GM12873 (cell line): ENCODE measurements around the gene CLEC2B.

ENCODE experiments used
- TF ChIP-seq, protein P1 (sequence below): IDR thresholded peaks from 2 replicates; pipeline ENCODE4 v1.5.1; 2012; ENCODE audit warnings: low read depth, mild to moderate bottlenecking, moderate library complexity, low read length, control low read depth; ENCODE audit not compliant: insufficient read depth; ENCODE audit errors: missing control alignments

The CLEC2B gene

DNA sequence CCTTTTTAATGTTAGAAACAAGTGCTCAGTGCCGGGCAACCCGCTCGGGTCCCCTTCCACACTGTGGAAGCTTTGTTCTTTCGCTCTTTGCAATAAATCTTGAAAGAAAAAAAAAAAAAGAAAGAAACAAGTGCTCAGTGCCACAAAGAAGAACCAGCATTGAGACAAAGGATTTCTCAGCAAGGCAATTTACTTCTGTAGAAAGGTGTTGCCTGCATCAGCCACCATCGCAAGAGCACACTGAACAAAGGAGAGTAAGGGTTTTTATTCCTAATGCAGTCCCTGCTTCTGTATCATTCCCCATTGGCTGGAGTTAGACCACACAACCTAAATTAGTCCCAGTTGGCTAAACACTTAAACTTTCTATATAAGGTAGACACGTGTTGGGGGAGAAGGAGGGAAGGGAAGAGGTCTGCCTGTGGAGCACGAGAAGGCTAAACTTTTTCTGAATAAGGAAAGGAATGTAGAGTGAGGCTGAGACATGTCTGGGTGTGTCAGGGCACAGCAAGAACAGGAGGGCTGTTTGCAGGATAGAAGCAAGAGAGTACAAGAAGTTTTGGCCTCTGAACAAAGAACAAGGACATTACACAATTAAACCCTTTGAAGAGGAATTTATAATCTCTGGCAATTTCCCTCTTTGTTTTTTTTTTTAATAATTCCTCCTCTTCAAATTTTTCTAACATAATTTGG lies 33.5 kb upstream of the CLEC2B start:
- TF ChIP-seq, protein P1, sequence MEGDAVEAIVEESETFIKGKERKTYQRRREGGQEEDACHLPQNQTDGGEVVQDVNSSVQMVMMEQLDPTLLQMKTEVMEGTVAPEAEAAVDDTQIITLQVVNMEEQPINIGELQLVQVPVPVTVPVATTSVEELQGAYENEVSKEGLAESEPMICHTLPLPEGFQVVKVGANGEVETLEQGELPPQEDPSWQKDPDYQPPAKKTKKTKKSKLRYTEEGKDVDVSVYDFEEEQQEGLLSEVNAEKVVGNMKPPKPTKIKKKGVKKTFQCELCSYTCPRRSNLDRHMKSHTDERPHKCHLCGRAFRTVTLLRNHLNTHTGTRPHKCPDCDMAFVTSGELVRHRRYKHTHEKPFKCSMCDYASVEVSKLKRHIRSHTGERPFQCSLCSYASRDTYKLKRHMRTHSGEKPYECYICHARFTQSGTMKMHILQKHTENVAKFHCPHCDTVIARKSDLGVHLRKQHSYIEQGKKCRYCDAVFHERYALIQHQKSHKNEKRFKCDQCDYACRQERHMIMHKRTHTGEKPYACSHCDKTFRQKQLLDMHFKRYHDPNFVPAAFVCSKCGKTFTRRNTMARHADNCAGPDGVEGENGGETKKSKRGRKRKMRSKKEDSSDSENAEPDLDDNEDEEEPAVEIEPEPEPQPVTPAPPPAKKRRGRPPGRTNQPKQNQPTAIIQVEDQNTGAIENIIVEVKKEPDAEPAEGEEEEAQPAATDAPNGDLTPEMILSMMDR = no peak

DNA sequence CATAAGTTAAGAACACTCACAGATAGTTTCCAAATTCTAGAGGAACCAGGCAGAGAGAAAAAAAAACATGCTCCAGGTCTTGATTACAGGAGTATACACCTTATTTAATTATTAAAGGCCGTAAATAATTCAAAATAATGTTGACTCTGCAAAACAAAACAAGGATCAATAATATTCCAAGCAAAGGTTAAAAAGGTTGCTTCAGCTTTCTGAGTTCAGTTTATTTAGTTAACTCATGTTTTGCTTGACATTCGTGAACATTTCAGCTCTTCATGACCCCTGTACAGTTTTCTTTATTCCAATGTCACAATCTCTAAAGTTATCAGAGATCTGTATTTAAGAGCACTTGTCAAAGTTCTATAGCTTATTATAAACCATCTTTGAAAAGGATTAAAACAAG lies 31.8 kb upstream of the CLEC2B start:
- TF ChIP-seq, protein P1 = no peak

DNA sequence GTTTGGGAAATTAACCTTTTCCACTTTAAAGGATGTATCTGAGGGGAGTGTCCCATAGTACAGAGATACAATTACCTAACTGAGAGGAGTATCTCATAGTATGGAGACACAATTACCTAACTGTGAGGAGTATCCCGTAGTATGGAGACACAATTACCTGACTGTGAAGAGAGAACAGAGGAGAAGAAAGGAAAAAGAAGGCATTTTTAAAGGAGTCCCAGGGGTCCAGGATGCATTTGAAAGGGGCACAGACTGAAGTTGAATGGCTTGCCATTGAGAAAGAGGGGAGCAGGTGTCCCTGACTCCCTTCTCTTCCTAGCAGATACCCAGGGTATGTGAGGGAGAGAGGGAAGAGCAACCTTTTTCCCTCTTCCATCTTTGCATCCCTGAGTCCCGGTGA lies 30.1 kb upstream of the CLEC2B start:
- TF ChIP-seq, protein P1 = no peak

DNA sequence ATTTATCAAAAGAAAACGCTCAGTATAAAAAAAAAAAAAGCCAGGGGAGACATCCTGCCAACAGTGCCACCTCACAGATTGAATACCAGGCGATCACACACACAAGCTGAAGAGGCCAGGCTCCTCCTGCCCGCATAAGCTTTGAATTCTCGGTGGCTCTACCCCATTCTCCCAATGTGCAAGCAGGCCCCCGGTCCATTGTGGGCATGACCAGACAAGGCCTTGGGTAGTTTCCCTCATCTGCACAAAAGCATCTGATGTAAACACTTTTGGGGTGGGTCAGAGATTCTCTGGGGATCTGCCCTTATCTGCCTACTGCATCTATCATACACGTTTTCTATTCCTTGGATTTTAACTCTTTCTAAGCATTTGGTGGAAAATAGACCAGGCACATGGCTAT lies 28.4 kb upstream of the CLEC2B start:
- TF ChIP-seq, protein P1 = no peak

DNA sequence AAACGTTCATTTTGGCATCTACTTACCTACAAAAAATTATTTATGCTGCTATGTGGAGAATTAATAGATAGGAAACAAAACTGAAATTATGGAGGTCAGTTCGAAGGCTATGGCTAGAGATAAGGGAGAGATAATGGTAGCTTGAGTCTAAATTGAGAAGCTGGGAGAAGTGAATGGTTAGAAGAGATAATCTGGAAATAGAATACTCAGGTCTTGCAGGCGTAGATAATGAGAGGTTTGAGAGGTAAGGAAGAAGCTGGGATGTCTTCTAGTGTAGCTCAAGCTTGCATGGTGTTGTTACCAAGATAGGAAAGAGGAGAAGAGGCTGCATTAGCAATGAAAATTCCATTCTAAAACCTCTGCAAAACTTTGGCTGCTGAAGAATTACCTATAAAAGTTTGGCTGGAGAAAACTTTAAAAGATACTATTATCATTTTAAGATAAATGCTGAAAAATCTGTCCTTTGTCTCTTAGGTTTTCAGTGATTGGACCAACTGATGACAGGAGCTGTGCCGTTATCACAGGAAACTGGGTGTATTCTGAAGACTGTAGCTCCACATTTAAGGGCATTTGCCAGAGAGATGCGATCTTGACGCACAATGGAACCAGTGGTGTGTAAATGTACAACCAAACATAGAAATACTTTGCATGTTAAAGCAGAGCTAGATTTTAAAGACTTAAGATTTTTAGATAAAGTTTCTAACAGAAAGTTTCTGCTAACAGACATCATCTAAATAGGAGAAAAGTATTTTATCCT lies 26.2 kb upstream of the CLEC2B start:
- TF ChIP-seq, protein P1 = no peak

DNA sequence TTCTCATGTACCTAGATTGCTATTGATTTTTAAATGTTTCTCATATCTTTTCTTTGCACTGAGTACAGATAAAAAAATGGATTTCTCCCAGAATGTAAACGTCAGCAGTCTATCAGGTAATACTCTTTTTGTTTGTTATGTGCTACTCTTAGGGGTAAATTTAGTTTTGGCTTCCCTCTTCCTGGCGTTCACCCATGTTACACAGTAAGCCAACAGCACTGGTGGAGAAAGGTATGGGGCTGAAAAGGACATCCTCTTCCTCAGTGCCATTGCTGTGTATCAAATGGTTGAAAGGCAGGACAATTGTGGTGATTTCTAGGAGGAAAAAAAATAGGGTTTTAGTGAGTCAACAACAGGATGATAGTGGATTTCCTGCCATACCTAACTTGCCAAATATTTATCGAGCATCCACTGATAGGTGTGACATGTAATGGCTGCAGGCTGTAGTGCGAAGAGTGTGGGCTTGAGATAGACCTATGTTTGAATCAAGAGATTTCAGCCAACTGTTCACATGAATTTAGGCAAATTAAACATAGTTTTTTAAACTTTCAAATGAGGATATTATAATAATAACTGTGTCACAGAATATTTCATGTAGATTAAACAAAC lies 19.6 kb upstream of the CLEC2B start:
- TF ChIP-seq, protein P1 = no peak

DNA sequence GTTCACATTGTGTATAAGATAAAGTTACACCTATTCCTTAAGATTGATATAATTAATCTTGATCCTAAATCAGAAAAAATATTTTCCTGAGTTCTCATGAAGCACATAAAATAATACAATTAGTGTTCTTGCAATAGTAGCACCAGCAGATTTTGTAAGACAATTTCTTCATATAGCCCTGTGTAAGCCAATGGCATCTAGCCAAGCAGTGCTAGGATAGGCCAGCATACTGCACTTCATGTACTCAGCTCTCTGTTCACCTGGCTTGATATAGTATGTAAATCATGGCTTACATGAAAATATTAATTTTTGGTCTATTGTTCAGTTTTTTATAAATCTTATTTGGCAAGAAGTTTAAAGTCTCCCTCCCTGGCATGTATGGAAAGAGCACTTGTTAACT lies 14.0 kb upstream of the CLEC2B start:
- TF ChIP-seq, protein P1 = no peak
